Activated naive CD8-positive, alpha-beta T cell treated with anti-CD3 and anti-CD28 coated beads, Interleukin-2, amount 50 U/mL, for 24 hours (primary cell): Measurements from ENCODE around the gene LEF1.

Experiments used
- ATAC-seq: fragments of 150-1000 bp; cut with Tn5 transposase; one replicate; pipeline ENCODE4 v1.10.0; 2021
- DNase-seq: peaks from one replicate; pipeline ENCODE4 v3.0.0; 2021
- H3K27ac Mint-ChIP-seq: one replicate; pipeline ENCODE4 v1.8.0; 2021; ENCODE audit warnings: mild to moderate bottlenecking, mixed read lengths
- H3K27me3 Mint-ChIP-seq: one replicate; pipeline ENCODE4 v1.8.0; 2021; ENCODE audit warnings: mixed read lengths
- H3K36me3 Mint-ChIP-seq: one replicate; pipeline ENCODE4 v1.8.0; 2021; ENCODE audit warnings: low read depth, mixed read lengths
- H3K4me1 Mint-ChIP-seq: one replicate; pipeline ENCODE4 v1.8.0; 2021; ENCODE audit warnings: mixed read lengths
- H3K4me3 Mint-ChIP-seq: one replicate; pipeline ENCODE4 v1.8.0; 2021; ENCODE audit warnings: mild to moderate bottlenecking, moderate library complexity, mixed read lengths
- H3K9me3 Mint-ChIP-seq: one replicate; pipeline ENCODE4 v1.8.0; 2021; ENCODE audit warnings: mixed read lengths

LEF1 gene

DNA sequence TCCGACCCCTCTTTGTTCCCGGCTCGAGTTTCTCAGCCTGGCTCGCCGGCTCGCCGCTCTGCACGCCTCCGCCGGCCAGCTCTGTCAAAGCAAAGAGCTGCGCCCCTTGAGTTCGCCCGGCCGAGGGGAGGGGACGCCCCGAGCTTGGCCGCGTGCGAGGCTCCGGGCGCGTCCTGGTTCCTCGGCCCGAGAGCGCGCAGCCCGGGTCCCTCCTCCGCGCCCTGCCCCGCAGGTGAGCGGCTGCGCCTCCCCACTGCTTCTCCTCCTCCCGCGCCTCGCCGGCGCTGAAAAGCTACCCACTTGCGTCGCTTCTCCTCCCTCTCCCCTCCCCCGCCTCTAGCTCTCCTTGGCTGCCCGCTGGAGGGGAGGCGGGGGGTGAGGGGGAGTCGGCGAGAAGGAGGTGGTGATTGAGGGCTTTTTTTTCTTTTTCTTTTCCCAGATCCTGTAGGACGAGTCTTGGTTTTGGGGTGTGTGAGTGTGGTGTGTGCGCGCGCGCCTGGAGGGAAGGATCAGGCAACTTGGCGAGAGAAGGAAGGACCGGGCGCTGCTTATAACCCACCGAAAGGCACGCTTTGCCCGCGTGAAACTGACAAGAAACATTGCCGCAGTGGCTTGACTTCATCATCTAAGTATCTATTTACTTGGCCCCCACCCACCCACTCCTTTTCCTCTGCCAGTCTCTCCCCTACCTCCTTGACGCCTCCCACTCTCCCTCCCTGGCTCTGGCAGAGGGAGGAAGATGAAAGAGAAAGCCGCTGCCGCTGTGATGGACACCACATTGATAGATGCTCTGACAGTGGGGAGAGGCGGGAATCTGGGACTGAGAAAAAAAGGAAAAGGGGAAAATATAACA lies at the start of gene LEF1:
LEF1 (minus strand) TSS at position 262 of the 853 bp plus-strand sequence. CDS start 1,165 bp downstream, outside the sequence.
- DNase-seq, result peak; percentile 73
- Mint-ChIP-seq H3K4me1 (peaks cover 42% of the 10 kb centered on the region), H3K36me3 (peaks cover 5% of the 10 kb centered on the region), H3K27me3 (peaks cover 13% of the 10 kb centered on the region), H3K27ac (peak within 1 kb of the TSS; percentile 95), H3K9me3 (no peaks in the 10 kb centered on the region), H3K4me3 (peak within 1 kb of the TSS; percentile 96)
- ATAC-seq, result peak; percentile 21

DNA sequence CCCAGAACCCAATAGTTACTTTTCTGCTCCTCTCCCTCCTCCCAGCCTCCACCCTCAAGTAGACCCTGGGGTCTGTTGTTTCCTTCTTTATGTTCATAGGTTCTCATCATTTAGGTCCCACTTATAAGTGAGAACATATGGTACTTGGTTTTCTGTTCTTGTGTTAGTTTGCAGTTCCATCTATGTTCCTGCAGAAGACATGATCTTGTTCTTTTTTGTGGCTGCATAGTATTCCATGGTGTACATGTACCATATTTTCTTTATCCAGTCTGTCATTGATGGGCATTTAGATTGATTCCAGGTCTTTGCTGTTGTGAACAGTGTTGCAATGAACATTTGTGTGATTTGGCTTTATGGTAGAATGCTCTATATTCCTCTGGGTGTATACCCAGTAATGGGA lies 47.8 kb upstream of the LEF1 start:
- Mint-ChIP-seq H3K36me3 (peaks cover 4% of the 10 kb centered on the region), H3K27me3 (no peaks in the 10 kb centered on the region), H3K9me3 (no peaks in the 10 kb centered on the region), H3K27ac (no peak overlapping the region), H3K4me3 (no peak overlapping the region), H3K4me1 (peaks cover 10% of the 10 kb centered on the region)
- ATAC-seq (no peak), DNase-seq (no peak)

GRCh38 chr4:108215055-108215454 lies 46.3 kb upstream of the LEF1 start:
- H3K9me3 Mint-ChIP-seq, result no peaks in the 10 kb centered on the region
- DNase-seq (no peak), ATAC-seq (no peak)
- H3K4me1 Mint-ChIP-seq, result peaks cover 9% of the 10 kb centered on the region
- peaks cover 4% of the 10 kb centered on the region for H3K36me3 Mint-ChIP-seq
- no peak overlapping the region for H3K4me3 Mint-ChIP-seq
- H3K27ac Mint-ChIP-seq, result no peak overlapping the region
- H3K27me3 Mint-ChIP-seq, result no peaks in the 10 kb centered on the region

GRCh38 chr4:108213723-108214122 lies 45.0 kb upstream of the LEF1 start:
- no peak for DNase-seq
- H3K4me3 Mint-ChIP-seq, result no peak overlapping the region
- H3K36me3 Mint-ChIP-seq, result peaks cover 4% of the 10 kb centered on the region
- no peak overlapping the region for H3K27ac Mint-ChIP-seq
- peaks cover 7% of the 10 kb centered on the region for H3K4me1 Mint-ChIP-seq
- H3K27me3 Mint-ChIP-seq, result no peaks in the 10 kb centered on the region
- H3K9me3 Mint-ChIP-seq, result no peaks in the 10 kb centered on the region
- ATAC-seq, result no peak

GRCh38 chr4:108213308-108213707 lies 44.6 kb upstream of the LEF1 start:
- no peaks in the 10 kb centered on the region for H3K27me3 Mint-ChIP-seq
- H3K27ac Mint-ChIP-seq, result no peak overlapping the region
- peaks cover 4% of the 10 kb centered on the region for H3K36me3 Mint-ChIP-seq
- ATAC-seq, result no peak
- H3K4me1 Mint-ChIP-seq, result peaks cover 7% of the 10 kb centered on the region
- no peaks in the 10 kb centered on the region for H3K9me3 Mint-ChIP-seq
- DNase-seq, result no peak
- H3K4me3 Mint-ChIP-seq, result no peak overlapping the region

DNA sequence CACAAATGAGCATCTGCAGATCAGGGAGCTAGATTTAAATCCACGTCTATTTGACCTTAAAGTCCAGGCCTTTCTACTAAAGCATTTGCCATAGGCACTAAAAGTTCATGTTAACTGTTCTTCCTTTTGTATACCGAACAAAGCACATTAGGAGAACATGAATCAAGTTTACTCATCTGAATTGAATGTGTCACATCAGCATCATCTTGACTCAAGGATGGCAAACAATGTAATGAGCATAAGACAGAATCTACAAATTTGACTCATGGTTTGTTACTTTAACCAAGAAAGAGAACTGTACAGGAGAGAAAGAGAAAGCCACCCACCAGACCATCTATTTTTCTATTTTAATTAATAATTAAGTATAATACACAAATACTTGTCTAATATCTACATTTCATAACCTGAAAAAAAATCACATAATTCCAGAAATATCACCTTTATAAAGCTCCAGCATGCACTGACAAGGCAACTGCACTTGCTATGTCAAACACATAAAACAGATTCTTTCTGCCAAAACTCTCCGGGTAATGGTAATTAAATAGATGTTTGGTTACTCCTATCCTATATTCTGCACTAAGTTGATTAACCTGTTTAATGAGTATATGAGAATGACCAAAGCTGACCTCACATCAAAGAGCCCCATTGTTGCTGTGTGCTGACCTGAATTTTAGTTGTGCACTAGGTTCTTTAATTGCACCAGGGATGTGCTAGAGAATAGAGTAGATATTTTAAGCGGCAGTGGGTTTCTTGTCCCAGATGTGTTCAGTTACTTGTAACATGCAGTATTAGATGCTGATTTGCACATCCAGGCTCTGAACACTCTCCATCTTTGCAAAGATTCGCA lies 42.5 kb upstream of the LEF1 start:
- Mint-ChIP-seq H3K27me3 (no peaks in the 10 kb centered on the region), H3K4me1 (peaks cover 9% of the 10 kb centered on the region), H3K4me3 (no peak overlapping the region), H3K9me3 (no peaks in the 10 kb centered on the region), H3K27ac (no peak overlapping the region), H3K36me3 (peaks cover 4% of the 10 kb centered on the region)
- ATAC-seq, result peak; percentile 50
- DNase-seq, result no peak

DNA sequence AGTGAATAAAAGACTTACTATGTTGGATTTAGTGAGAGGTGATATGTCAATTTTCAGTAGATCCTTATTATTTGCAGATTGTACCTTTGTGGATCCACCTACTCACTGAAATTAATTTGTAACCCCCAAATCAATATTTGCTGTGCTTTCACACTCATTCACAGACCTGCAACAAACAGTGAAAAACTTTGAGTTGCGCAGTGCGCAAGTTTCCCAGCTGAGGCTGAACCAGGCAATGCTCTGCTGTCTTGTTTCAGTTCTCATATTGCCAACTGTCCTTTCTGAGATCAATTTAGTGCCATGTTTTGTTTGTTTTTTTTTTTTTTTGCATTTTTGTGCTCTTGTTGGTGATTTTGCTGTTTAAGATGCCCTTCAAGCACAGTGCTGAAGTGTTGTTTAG lies 40.8 kb upstream of the LEF1 start:
- no peaks in the 10 kb centered on the region for H3K27me3 Mint-ChIP-seq
- peaks cover 24% of the 10 kb centered on the region for H3K4me1 Mint-ChIP-seq
- DNase-seq (no peak), ATAC-seq (no peak)
- no peaks in the 10 kb centered on the region for H3K36me3 Mint-ChIP-seq
- no peaks in the 10 kb centered on the region for H3K9me3 Mint-ChIP-seq
- H3K27ac Mint-ChIP-seq, result no peak overlapping the region
- H3K4me3 Mint-ChIP-seq, result no peak overlapping the region

- no peak overlapping the region for H3K4me3 Mint-ChIP-seq
These were observed 37.1 kb upstream of the LEF1 start for GRCh38 chr4:108205859-108206258.

GRCh38 chr4:108204518-108204917 lies 35.8 kb upstream of the LEF1 start:
- H3K27me3 Mint-ChIP-seq, result no peaks in the 10 kb centered on the region
- H3K4me1 Mint-ChIP-seq, result peaks cover 30% of the 10 kb centered on the region
- H3K4me3 Mint-ChIP-seq, result no peak overlapping the region
- no peaks in the 10 kb centered on the region for H3K9me3 Mint-ChIP-seq
- peak overlapping the region; percentile 41 for H3K27ac Mint-ChIP-seq
- ATAC-seq, result peak; percentile 91
- H3K36me3 Mint-ChIP-seq, result peaks cover 2% of the 10 kb centered on the region
- no peak for DNase-seq

More at GRCh38 chr4:108205859-108206258, 37.1 kb upstream of the LEF1 start:
- H3K9me3 Mint-ChIP-seq, result no peaks in the 10 kb centered on the region
- H3K36me3 Mint-ChIP-seq, result no peaks in the 10 kb centered on the region
- no peaks in the 10 kb centered on the region for H3K27me3 Mint-ChIP-seq
- no peak overlapping the region for H3K27ac Mint-ChIP-seq
- DNase-seq (no peak), ATAC-seq (peak; percentile 56)
- peaks cover 32% of the 10 kb centered on the region for H3K4me1 Mint-ChIP-seq

DNA sequence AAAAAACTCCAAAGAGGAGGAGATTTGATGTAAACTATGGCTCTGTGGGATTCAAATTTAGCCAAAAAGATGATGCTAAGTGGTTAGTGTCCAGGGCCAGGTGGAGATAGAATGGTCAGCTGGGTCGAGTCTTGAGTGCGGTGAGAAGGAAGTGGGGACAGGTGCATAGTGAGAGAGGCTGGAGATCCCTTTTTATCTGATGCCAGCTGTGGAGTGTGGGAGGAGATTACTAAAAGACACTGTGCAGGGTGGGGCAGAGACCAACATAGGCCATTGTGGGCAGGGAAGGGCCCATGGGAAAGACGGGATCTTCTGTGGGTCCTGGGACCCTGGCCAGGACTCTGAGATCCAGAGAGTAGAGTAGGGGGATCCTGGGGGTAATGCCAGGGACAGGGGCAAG lies 34.6 kb upstream of the LEF1 start:
- peaks cover 2% of the 10 kb centered on the region for H3K36me3 Mint-ChIP-seq
- H3K4me3 Mint-ChIP-seq, result no peak overlapping the region
- H3K9me3 Mint-ChIP-seq, result no peaks in the 10 kb centered on the region
- H3K4me1 Mint-ChIP-seq, result peaks cover 30% of the 10 kb centered on the region
- no peak for ATAC-seq
- no peak for DNase-seq
- H3K27me3 Mint-ChIP-seq, result no peaks in the 10 kb centered on the region
- peak overlapping the region; percentile 59 for H3K27ac Mint-ChIP-seq

- Mint-ChIP-seq H3K4me1 (peaks cover 30% of the 10 kb centered on the region), H3K36me3 (peaks cover 2% of the 10 kb centered on the region), H3K27me3 (no peaks in the 10 kb centered on the region), H3K27ac (no peak overlapping the region), H3K9me3 (no peaks in the 10 kb centered on the region), H3K4me3 (no peak overlapping the region)
- ATAC-seq, result no peak
- no peak for DNase-seq
These were observed 33.0 kb upstream of the LEF1 start for GRCh38 chr4:108201774-108202173.

GRCh38 chr4:108199881-108200280 lies 31.1 kb upstream of the LEF1 start:
- DNase-seq (no peak), ATAC-seq (no peak)
- Mint-ChIP-seq H3K27ac (no peak overlapping the region), H3K4me3 (no peak overlapping the region), H3K4me1 (peaks cover 17% of the 10 kb centered on the region), H3K36me3 (peaks cover 2% of the 10 kb centered on the region), H3K27me3 (no peaks in the 10 kb centered on the region), H3K9me3 (no peaks in the 10 kb centered on the region)

DNA sequence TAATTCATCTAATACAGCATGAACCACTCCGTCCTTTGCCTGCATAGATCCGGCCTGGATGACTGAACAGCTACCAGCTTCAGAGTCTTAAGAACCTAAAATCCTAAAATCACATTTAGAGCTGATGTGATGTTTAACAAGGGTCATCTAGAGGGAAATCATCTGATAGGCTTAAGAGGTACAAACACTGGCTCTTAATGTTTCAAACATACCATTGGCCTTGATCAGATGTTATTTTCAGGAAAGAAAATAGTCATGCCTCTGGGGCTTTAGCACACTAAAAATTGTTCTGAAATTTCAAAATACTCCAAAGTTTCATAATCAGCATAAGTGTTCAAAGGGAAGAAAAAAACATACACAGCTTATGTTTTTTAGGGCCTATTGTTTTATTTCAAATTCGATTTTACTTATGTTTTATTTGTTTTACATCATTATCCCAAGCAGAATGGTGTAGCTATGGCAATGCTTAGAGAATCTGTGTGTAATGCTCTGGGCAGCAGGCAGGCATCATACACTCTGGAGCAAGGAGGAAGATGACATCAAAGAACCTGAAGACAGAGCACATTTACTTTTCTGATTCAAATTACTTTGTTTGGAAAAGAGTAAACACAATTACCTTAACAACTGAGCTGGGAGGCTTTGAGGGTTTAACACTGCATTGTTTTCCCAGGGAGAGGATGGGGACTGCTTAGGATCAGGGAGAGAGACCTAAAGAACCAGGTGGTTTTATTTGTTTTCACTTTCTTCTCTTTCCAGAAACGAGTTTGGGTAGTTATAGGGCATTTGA lies 25.3 kb upstream of the LEF1 start:
- Mint-ChIP-seq H3K4me3 (no peak overlapping the region), H3K27ac (no peak overlapping the region), H3K36me3 (no peaks in the 10 kb centered on the region), H3K4me1 (peaks cover 16% of the 10 kb centered on the region), H3K27me3 (no peaks in the 10 kb centered on the region), H3K9me3 (no peaks in the 10 kb centered on the region)
- ATAC-seq (no peak), DNase-seq (no peak)

- Mint-ChIP-seq H3K4me3 (no peak overlapping the region), H3K4me1 (peaks cover 16% of the 10 kb centered on the region), H3K27ac (no peak overlapping the region), H3K27me3 (no peaks in the 10 kb centered on the region), H3K36me3 (no peaks in the 10 kb centered on the region), H3K9me3 (no peaks in the 10 kb centered on the region)
- ATAC-seq, result no peak
- no peak for DNase-seq
These were observed 24.2 kb upstream of the LEF1 start for GRCh38 chr4:108192935-108193334.
